Inflammatory macrophage (primary cell): ENCODE results near the gene DCTN4.

ENCODE experiments used
- DNase-seq, 2 donors: peaks; one replicate each; pipeline ENCODE4 v3.0.0-alpha.2; 2020 to 2022

DCTN4 gene

DNA sequence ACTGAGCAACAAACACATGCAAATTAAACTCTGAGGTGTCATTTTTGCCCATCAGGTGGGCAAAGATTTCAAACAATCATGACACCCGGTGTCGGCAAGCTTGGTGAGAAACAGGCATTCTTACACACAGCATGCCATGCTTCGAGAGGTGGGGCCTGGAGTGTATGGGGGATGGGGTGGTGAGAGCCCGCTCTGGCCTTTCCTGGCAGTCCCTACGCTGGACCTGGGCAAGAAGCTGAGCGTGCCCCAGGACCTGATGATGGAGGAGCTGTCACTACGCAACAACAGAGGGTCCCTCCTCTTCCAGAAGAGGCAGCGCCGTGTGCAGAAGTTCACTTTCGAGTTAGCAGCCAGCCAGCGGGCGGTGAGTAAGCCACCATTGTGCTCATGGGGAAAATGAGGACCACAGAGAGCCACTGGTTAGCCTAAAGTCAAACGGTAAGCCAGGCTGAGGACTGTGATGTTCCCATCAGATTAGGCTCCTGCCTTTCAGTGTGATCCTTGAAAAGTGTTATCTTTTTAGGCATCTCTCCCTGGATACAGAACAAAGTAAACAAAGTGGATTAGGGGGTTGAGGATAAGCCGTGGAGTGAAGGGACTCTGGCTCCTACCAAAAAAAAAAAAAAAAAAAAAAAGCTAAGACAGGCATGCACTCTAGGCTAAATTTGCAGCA, 88.4 kb downstream of the DCTN4 start:
- DNase-seq: no peak

DNA sequence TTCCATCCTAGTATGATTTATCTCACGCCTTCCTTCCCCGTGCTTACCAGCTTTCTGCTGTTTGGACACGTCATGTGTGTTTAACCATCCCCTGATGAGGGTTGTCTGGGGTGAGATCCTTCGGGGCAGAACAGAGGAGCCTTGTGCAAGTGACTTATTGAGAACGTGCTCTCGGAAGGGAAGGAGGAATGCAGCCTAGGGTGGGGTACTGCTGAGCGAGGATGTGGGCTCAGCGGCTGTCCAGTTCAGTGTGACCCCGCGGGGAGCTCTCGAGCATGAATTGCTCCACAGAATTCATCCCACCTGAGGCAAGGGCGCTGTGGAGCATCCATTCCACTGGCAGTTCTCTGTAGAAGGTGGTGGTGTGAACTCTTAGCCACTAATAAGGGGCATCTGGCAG, 93.8 kb downstream of the DCTN4 start:
- no peak for DNase-seq

DNA sequence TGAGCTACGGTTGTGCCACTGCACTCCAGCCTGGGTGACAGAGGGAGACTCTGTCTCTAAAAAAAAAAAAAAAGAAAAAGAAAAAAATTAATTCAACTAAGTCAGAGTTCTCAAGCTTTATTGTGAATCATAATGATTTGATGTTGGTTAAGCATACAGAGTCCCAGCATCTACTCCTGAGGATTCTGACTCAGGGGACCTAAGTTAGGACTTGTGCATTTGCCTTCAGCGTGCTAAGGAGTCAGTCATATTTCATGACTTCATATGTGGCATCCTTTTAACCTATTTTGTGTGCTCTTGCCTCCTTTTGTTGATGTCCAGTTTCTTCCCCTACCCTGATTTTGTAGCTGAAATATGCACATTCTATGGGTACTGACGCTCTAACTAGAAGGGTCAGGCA, 94.9 kb downstream of the DCTN4 start:
- no peak for DNase-seq

DNA sequence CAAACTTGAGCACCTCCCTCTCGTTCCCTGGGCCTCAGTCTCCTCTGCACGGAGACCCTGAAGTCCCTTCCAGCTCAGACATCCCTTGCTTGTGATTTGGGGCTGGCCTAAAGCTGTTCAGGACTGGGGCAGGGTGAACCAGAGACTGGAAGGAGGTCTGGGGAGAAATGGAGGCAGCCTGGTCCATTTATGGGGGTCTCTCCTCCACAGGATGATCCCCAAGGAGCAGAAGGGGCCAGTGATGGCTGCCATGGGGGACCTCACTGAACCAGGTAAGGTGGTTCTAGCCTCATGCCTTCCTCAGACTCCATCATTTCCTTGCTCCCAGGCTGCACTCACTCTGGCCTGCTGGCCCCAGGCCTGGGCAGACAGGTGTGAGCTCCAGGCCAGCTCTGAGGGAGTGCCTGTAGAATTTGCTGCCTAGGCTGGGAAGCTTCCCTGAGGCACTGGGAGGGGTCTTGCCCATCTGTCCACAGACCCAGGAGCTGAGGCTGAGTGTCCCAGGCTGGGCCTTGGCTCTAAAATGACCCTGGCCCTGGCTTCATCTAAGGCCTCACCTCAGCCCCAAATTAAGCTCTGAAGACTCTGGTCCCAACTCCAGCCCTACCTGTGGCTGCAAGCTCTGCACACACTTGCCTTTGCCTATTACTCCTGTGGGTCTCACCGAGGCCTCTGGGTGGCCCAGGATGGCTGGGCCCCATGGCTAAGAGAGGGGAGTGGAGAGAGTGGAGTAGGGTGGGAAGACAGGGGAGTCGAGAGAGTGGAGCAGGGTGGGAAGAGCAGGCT, 95.9 kb downstream of the DCTN4 start:
- no peak for DNase-seq

DNA sequence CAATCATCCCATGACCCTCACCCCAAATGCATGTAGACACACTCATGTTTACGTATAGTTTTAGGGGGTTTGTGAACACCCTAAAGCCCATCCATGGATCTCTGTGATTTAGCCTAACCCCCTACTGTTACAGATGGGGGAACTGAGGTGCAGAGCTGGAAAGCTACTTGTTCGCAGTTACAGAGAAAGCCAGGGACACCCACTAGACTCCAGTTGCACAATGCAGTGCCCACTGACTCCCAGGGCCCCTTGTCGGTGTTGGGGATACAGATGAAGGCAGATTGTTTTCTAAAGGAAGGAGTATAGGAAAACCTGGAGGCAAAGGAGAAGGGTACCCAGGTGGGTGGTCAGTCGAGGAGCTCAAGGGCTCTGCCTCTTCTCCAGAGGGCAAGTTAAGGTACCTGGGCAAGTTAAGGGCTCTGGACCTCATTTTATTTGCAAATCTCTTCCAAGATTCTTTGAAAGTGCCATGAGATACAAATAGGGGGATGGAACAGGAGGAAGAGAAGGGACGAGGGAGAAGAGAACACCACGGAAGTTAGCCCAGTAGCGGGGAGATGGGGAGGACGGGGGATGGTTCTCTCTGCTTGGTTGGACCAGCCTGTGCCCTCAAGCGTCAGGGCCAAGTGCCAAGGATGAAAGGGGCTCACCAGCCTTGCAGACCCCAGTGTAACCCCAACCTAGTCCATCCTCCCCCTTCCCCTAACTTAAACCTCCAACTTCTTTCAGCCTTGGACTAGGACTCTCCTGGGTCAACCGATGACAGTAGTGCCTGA, 96.8 kb downstream of the DCTN4 start:
- no peak for DNase-seq

DNA sequence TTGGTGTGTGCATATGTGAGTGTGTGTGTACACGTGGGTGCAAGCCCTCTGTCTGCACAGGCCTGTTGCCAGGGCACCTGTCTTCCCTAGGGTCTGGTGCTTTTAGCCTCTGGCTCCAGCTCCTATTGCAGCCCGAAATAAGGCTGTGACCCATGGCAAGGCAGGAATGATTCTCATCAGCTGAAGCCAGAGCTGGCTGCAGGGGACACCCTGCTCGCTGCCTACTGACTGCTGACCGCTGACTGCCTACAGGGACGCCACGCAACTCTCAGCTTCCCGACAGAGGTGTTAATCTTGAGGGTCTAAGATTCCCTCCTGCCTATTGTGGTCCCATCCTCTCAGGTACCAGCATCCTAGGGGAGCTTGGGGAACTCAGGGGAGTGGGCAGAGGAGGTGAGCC, 97.7 kb downstream of the DCTN4 start, which contains the start of gene MYOZ3:
MYOZ3 (plus strand) TSS at position 166 of the 400 bp plus-strand sequence. CDS start 1,691 bp downstream, outside the sequence.
- DNase-seq: no peak

DNA sequence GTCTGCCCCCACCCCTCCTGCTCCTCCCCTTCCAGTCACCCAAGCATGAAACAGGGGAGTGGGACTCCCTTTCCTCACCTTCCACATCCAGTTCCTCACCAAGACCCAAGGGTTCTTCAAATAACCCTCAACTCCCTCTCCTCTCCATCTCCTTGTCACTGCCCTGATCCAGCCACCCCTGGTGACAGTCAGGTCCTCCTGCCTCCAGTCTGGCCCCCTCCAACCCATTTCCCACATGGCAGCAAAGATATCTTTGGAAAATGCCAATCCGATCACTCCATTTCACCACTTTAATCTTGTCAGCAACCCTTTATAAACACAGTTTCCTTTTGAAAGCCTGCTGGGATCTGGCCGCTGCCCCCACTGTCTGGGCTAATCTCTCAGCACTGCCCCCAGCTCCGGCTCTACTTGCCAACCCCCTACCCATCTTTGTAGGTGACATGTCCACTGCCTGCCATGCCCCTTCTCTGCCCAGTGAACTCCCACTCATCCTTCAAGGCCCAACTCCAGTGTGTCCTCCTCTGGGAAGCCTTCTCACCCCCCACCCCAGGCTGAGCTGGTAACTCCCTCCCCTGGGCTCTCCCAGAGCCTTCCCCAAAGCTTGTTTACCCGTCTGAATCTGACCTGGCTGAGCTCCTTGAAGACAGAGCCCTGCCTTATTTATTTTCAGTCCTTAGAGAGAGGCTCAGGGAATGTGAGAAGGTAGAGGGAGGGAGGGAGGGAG, 98.5 kb downstream of the DCTN4 start:
- no peak for DNase-seq

DNA sequence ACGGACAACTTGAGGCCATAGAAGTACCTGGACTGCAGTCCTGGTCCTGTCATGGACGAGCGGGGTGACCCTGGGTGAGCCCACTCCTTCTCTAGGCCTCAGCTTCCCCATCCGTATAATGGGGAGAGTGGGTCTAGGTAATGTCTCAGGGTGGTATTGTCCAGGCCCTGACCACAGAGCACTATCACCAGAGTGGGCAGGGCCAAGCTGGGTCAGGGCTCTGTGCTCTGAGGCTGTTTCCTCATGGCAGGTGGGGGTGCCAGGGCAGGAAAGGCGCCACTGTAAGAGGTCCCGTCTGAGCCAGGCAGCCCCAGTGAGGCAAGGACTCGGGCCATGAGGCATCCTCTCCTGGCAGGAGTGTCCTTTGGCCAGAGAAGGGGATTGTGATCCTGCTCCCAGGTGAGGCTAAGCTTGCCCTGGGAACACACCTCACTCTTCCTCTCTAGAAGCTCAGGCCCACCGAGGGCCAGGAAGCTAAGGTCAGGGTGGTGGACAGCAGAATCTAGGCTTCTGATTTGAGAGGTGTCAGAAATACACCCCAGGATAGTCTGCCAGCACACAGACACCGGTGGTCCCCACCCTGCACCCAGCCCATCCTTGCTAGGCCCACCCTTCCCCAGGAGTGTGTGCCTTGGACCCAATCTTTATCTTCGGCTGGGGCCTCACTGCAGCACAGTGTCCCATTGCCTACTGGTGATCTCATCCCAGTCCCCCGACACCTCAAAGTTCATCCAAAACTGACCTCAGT, 99.3 kb downstream of the DCTN4 start:
- no peak for DNase-seq

DNA sequence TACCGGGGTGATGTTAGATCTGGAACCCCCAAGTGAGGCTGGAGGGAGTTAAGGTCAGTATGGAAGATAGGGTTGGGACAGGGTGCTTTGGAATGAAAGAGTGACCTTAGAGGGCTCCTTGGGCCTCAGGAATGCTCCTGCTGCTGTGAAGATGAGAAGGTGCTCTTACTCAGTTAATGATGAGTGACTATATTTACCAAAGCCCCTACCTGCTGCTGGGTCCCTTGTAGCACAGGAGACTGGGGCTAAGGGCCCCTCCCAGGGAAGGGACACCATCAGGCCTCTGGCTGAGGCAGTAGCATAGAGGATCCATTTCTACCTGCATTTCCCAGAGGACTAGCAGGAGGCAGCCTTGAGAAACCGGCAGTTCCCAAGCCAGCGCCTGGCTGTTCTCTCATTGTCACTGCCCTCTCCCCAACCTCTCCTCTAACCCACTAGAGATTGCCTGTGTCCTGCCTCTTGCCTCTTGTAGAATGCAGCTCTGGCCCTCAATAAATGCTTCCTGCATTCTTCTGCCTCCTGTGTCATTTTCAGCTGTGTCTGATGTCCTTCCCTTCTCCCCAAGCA, 100.0 kb downstream of the DCTN4 start:
- DNase-seq: no peak
